Measurements from ENCODE around the gene CRIP1. TPM values are rescaled to one million over a fixed set of nuclear protein-coding genes. Genes with fewer than 3 reads are reported as not detected.

Gene CRIP1
- total and polyA plus RNA-seq, 10 of the 15 experiments (the other 5 are each of a cell fraction or from before 2014, with no cell fraction given) = 66.8 to 259 (median 154) TPM

- ATAC-seq = no peak
- Histone ChIP-seq H3K36me3 (ENCODE audit: control insufficient read depth in 2 of 2, insufficient read depth in 2 of 2, low read length in 1 of 2) (no peaks in the 10 kb centered on the region), H3K27ac (ENCODE audit: control insufficient read depth, insufficient read depth) (no peak overlapping the region), H3K4me1 (ENCODE audit: control insufficient read depth, insufficient read depth, low read length) (peaks cover 38% of the 10 kb centered on the region), H4K20me1 (ENCODE audit: control insufficient read depth, insufficient read depth) (no peaks in the 10 kb centered on the region), H3K27me3 (replicated peaks in 1 of 2; ENCODE audit: control insufficient read depth in 2 of 2, insufficient read depth in 2 of 2, low read length in 1 of 2) (no peaks in the 10 kb centered on the region), H3K4me3 (no peak overlapping the region), H3K79me2 (ENCODE audit: control insufficient read depth, insufficient read depth, low read length) (peaks cover 3% of the 10 kb centered on the region), H3K4me2 (ENCODE audit: control insufficient read depth, insufficient read depth) (no peak overlapping the region), H3K9me3 (replicated peaks; ENCODE audit: control insufficient read depth, insufficient read depth, low read length) (no peaks in the 10 kb centered on the region), H2AFZ (ENCODE audit: control insufficient read depth, low read depth, low read length) (no peak overlapping the region), H3K9ac (ENCODE audit: control insufficient read depth, insufficient read depth, low read length) (no peak overlapping the region)
- DNase-seq (ENCODE audit: low read depth, low spot score) = no peak
- no TSS peak for BruUV-seq (replicated peaks)
- intact Hi-C loops (cut with micrococcal nuclease; ENCODE audit: unreplicated experiment) (loop anchor here (10.0 kb wide), 1 partner anchor 420 kb away; the partner anchor contains the start of gene GPR132), in situ Hi-C loops (cut with MboI) (loop anchor here (5.0 kb wide), 1 partner anchor 113 kb away; no protein-coding TSS in a partner anchor)
- ChIA-PET RAD21 (ENCODE audit: unreplicated experiment) (no interaction called here), POLR2A (no interaction called here), CTCF (no interaction called here), SMC1A (ENCODE audit: uncharacterized antibody, unreplicated experiment) (no interaction called here)
- TF ChIP-seq ZBTB33 (IDR thresholded peaks at IDR 0.05) = no peak
- no peak for TF ChIP-seq MAX (IDR thresholded peaks at IDR 0.05; ENCODE audit: low read depth, low read length)
- TF ChIP-seq FOXK2 (IDR thresholded peaks at IDR 0.05) = no peak
- no peak for TF ChIP-seq IRF5 (IDR thresholded peaks at IDR 0.05; ENCODE audit: borderline replicate concordance)
- no peak for TF ChIP-seq GABPA (IDR thresholded peaks at IDR 0.05; ENCODE audit: low read depth)
- TF ChIP-seq YBX1 (IDR thresholded peaks at IDR 0.05) = no peak
- TF ChIP-seq RCOR1 (conservative IDR thresholded peaks at IDR 0.05; ENCODE audit: low read depth, low read length) = no peak
- TF ChIP-seq TCF12 (IDR thresholded peaks at IDR 0.05; ENCODE audit: low read depth, low read length) = no peak
- TF ChIP-seq CBX3 (IDR thresholded peaks at IDR 0.05; ENCODE audit: borderline replicate concordance, low read depth) = no peak
- TF ChIP-seq SUPT20H (IDR thresholded peaks at IDR 0.05; ENCODE audit: borderline replicate concordance, control insufficient read depth, low read depth, low read length) = no peak
- no peak for TF ChIP-seq MLLT1 (IDR thresholded peaks at IDR 0.05)
- no peak for TF ChIP-seq POLR2A (IDR thresholded peaks at IDR 0.05; ENCODE audit: low read depth, low read length)
- no peak for TF ChIP-seq BMI1 (IDR thresholded peaks at IDR 0.05; ENCODE audit: borderline replicate concordance)
- TF ChIP-seq ATF2 (IDR thresholded peaks at IDR 0.05; ENCODE audit: low read length) = no peak
- TF ChIP-seq MXI1 (IDR thresholded peaks at IDR 0.05; ENCODE audit: low read depth, low read length) = no peak
- no peak for TF ChIP-seq SMARCA5 (IDR thresholded peaks at IDR 0.05)
- FAIRE-seq = no peak
- 82% methylated on average over 12 of the region's 16 CpGs for WGBS (ENCODE audit: insufficient coverage, insufficient replicate concordance, low lambda C conversion rate, missing lambda C conversion rate)
These were observed 1.7 kb upstream of the CRIP1 start for GRCh38 chr14:105484997-105485393.

Data from GM12878 (cell line).